H1 (cell line): ENCODE data around the gene ANKRD29. TPM values are rescaled to one million over a fixed set of nuclear protein-coding genes. Genes with fewer than 3 reads are reported as not detected.

Experiments used
- CTCF ChIA-PET: fragments of 300-600 bp; sonication (Branson Sonifier 250); formaldehyde crosslinking; loops from one replicate; lab custom pipeline; 2021; ENCODE audit not compliant: partially characterized antibody; lab: Charles Lee
- POLR2A ChIA-PET: fragments of 300-600 bp; sonication (Branson Sonifier 250); formaldehyde crosslinking; loops from one replicate; lab custom pipeline; 2021; ENCODE audit warnings: inconsistent platforms; ENCODE audit not compliant: partially characterized antibody; lab: Charles Lee
- DNase-seq, 2 experiments: peaks; one replicate each; pipeline versions ENCODE4 v3.0.0 to v3.0.0-alpha.2; 2010 to 2022; ENCODE audit warnings: low spot score in 2 of 2, low read depth in 1 of 2, mixed read lengths in 1 of 2
- FAIRE-seq: peaks from 2 replicates; lab custom pipeline; 2011; peaks lifted over from hg19 to GRCh38; lab: Jason Lieb, UNC
- H2AFZ ChIP-seq: 2 replicates; pipeline ENCODE4 v1.8.1; 2012; ENCODE audit warnings: low read length, inconsistent platforms
- H2AK5ac ChIP-seq: 2 replicates; pipeline ENCODE4 v1.6.1; 2013; ENCODE audit warnings: low read depth, low read length
- H2BK120ac ChIP-seq: replicated peaks from 2 replicates; pipeline ENCODE3; 2013; ENCODE audit warnings: low read depth, low read length, inconsistent platforms
- H2BK12ac ChIP-seq: 2 replicates; pipeline ENCODE4 v1.6.1; 2013; ENCODE audit warnings: low read depth, low read length
- H2BK15ac ChIP-seq: 2 replicates; pipeline ENCODE4 v1.6.1; 2013; ENCODE audit warnings: low read length
- H2BK20ac ChIP-seq: 2 replicates; pipeline ENCODE4 v1.6.1; 2013; ENCODE audit warnings: low read length
- H2BK5ac ChIP-seq: 2 replicates; pipeline ENCODE4 v1.6.1; 2013; ENCODE audit warnings: low read depth, low read length
- H3K14ac ChIP-seq: 2 replicates; pipeline ENCODE4 v1.6.1; 2013; ENCODE audit warnings: inconsistent platforms; ENCODE audit not compliant: insufficient read length
- H3K18ac ChIP-seq: 2 replicates; pipeline ENCODE4 v1.6.1; 2013; ENCODE audit warnings: low read length; ENCODE audit errors: extremely low read depth
- H3K23ac ChIP-seq: 2 replicates; pipeline ENCODE4 v1.6.1; 2013; ENCODE audit warnings: inconsistent platforms; ENCODE audit not compliant: insufficient read length
- H3K23me2 ChIP-seq: 2 replicates; pipeline ENCODE4 v1.6.1; 2013; ENCODE audit warnings: low read depth, low read length
- H3K27ac ChIP-seq: 2 replicates; pipeline ENCODE4 v1.6.1; 2011; ENCODE audit warnings: low read depth, low read length, inconsistent platforms
- H3K27me3 ChIP-seq, 4 experiments: replicated peaks in 1 of 4; 1 replicate in 1 of 4; 2 replicates in 3 of 4; pipeline versions ENCODE4 v1.6.1 to v1.8.1; 2011 to 2013; ENCODE audit warnings: low read length in 3 of 4, mild to moderate bottlenecking in 3 of 4, inconsistent platforms in 2 of 4, mixed read lengths in 2 of 4, moderate library complexity in 1 of 4; ENCODE audit not compliant: control insufficient read depth in 3 of 4, insufficient read depth in 3 of 4; ENCODE audit errors: extremely low read depth in 1 of 4
- H3K36me3 ChIP-seq, 4 experiments: 2 replicates each; pipeline versions ENCODE4 v1.6.1 to v1.8.1; 2011 to 2013; ENCODE audit warnings: mild to moderate bottlenecking in 4 of 4, low read length in 3 of 4, moderate library complexity in 2 of 4, control low read depth in 1 of 4, inconsistent platforms in 1 of 4; ENCODE audit not compliant: insufficient read depth in 4 of 4, control insufficient read depth in 2 of 4
- H3K4ac ChIP-seq: replicated peaks from 2 replicates; pipeline ENCODE3; 2013; ENCODE audit warnings: low read length, low read depth, mixed read lengths, inconsistent platforms; ENCODE audit not compliant: insufficient read length
- H3K4me1 ChIP-seq, 4 experiments: replicated peaks in 1 of 4; 1 replicate in 1 of 4; 2 replicates in 3 of 4; pipeline versions ENCODE4 v1.6.1 to v1.8.1; 2011 to 2013; ENCODE audit warnings: low read length in 3 of 4, inconsistent platforms in 2 of 4, mixed read lengths in 1 of 4; ENCODE audit not compliant: insufficient read depth in 4 of 4, control insufficient read depth in 3 of 4
- H3K4me2 ChIP-seq, 2 experiments: 2 replicates each; pipeline versions ENCODE4 v1.6.1 to v1.8.1; 2011 to 2013; ENCODE audit warnings: low read depth in 2 of 2, low read length in 2 of 2, control low read depth in 1 of 2, inconsistent platforms in 1 of 2, mild to moderate bottlenecking in 1 of 2; ENCODE audit not compliant: insufficient read depth in 1 of 2
- H3K4me3 ChIP-seq, 4 experiments: fragments of 200-600, 300-600 bp in 1 of 4; sonication (generic), shearing (Covaris generic), sonication (Bioruptor Twin) in 1 of 4; 2 replicates each; pipeline versions ENCODE4 v1.5.1 to v1.8.1; 2011 to 2016; ENCODE audit warnings: low read length in 4 of 4, low read depth in 3 of 4, control low read depth in 2 of 4, inconsistent platforms in 2 of 4, mild to moderate bottlenecking in 2 of 4, mixed read lengths in 1 of 4, moderate library complexity in 1 of 4; ENCODE audit not compliant: insufficient read depth in 2 of 4; ENCODE audit errors: extremely low read depth in 1 of 4
- H3K56ac ChIP-seq: replicated peaks from 2 replicates; pipeline ENCODE3; 2013; ENCODE audit warnings: low read depth, mild to moderate bottlenecking, mixed read lengths, low read length, inconsistent platforms; ENCODE audit not compliant: insufficient read length
- H3K79me1 ChIP-seq: 2 replicates; pipeline ENCODE4 v1.6.1; 2013; ENCODE audit warnings: low read depth, low read length, control low read depth
- H3K79me2 ChIP-seq, 2 experiments: 2 replicates each; pipeline versions ENCODE4 v1.6.1 to v1.8.1; 2012 to 2013; ENCODE audit warnings: low read length in 2 of 2, mild to moderate bottlenecking in 2 of 2, inconsistent platforms in 1 of 2; ENCODE audit not compliant: insufficient read depth in 2 of 2, control insufficient read depth in 1 of 2
- H3K9ac ChIP-seq, 4 experiments: replicated peaks in 1 of 4; 1 replicate in 1 of 4; 2 replicates in 3 of 4; pipeline versions ENCODE4 v1.6.1 to v1.8.1; 2011 to 2013; ENCODE audit warnings: low read depth in 3 of 4, low read length in 3 of 4, control low read depth in 2 of 4, mild to moderate bottlenecking in 2 of 4, moderate library complexity in 2 of 4, inconsistent platforms in 1 of 4; ENCODE audit errors: extremely low read depth in 1 of 4
- H3K9me3 ChIP-seq, 2 experiments: 2 replicates each; pipeline versions ENCODE4 v1.6.1 to v1.8.1; 2012 to 2013; ENCODE audit warnings: mild to moderate bottlenecking in 2 of 2, moderate library complexity in 2 of 2, control low read depth in 1 of 2, inconsistent platforms in 1 of 2, low read depth in 1 of 2, low read length in 1 of 2, mixed read lengths in 1 of 2; ENCODE audit not compliant: insufficient read depth in 2 of 2
- H4K20me1 ChIP-seq, 2 experiments: replicated peaks in 1 of 2; 2 replicates each; pipeline versions ENCODE3 to v1.8.1; 2011 to 2013; ENCODE audit warnings: inconsistent platforms in 2 of 2, low read length in 2 of 2, mild to moderate bottlenecking in 1 of 2; ENCODE audit not compliant: insufficient read depth in 2 of 2, control insufficient read depth in 1 of 2
- H4K5ac ChIP-seq: 2 replicates; pipeline ENCODE4 v1.6.1; 2013; ENCODE audit warnings: low read length, low read depth, mixed read lengths, inconsistent platforms; ENCODE audit not compliant: insufficient read length
- H4K8ac ChIP-seq: 2 replicates; pipeline ENCODE4 v1.8.0; 2013; ENCODE audit warnings: mild to moderate bottlenecking, moderate library complexity, low read length, inconsistent platforms; ENCODE audit not compliant: insufficient read depth; ENCODE audit errors: extremely low read depth
- H4K91ac ChIP-seq: replicated peaks from 2 replicates; pipeline ENCODE3; 2013; ENCODE audit warnings: low read length, mixed read lengths, inconsistent platforms; ENCODE audit not compliant: insufficient read length
- BRCA1 ChIP-seq: IDR thresholded peaks from 2 replicates; pipeline ENCODE4 v1.6.1; 2012; ENCODE audit warnings: low read depth, low read length, improper control_type of control experiment
- CTCF ChIP-seq, 3 experiments: IDR thresholded peaks; 1 replicate in 2 of 3; 2 replicates in 1 of 3; pipeline versions ENCODE4 v1.5.1 to v1.6.1; 2011; ENCODE audit warnings: low read length in 3 of 3, mild to moderate bottlenecking in 3 of 3, inconsistent platforms in 2 of 3, low read depth in 1 of 3, moderate library complexity in 1 of 3; ENCODE audit not compliant: insufficient read depth in 1 of 3; ENCODE audit errors: control extremely low read depth in 1 of 3
- RAD21 ChIP-seq, 2 experiments: IDR thresholded peaks in 1 of 2; conservative IDR thresholded peaks in 1 of 2; 2 replicates each; pipeline ENCODE4 v1.6.1; 2011; ENCODE audit warnings: low read depth in 2 of 2, low read length in 2 of 2, improper control_type of control experiment in 1 of 2, inconsistent platforms in 1 of 2, mild to moderate bottlenecking in 1 of 2, moderate library complexity in 1 of 2
- WGBS, 2 experiments: shearing (Covaris generic) in 1 of 2; methylation state at CpG; one replicate each; pipeline versions ENCODE4 v1.1.6 to v1.1.7; 2013 to 2015; ENCODE audit warnings: low lambda C conversion rate in 2 of 2, mixed read lengths in 2 of 2, inconsistent platforms in 1 of 2, low coverage in 1 of 2, missing lambda C conversion rate in 1 of 2; ENCODE audit not compliant: insufficient replicate concordance in 2 of 2, insufficient coverage in 1 of 2, insufficient read length in 1 of 2; ENCODE audit errors: extremely low coverage in 1 of 2, missing lambda C conversion rate in 1 of 2; 5-methylcytosine and 5-hydroxymethylcytosine counted together
- polyA plus RNA-seq, 7 experiments: library from polyadenylated mRNA; depleted of rRNA in 3 of 7; stranded (reverse) in 5 of 7; unstranded in 2 of 7; fragments of >200 nt in 5 of 7; fragments of 200-250 nt in 2 of 7; gene quantifications; 1 replicate in 5 of 7; 2 replicates in 1 of 7; 4 replicates in 1 of 7; pipeline versions ENCODE4 v1.2.1 to v1.2.3, GENCODE V29; 2011 to 2013; ENCODE audit warnings: missing spikeins in 2 of 7, mixed read lengths in 2 of 7
- total RNA-seq: library from RNA; stranded (reverse); fragmentation: NEBNext Ultra II Directional; extraction: Animal tissue kit (Norgen Biotek cat#: 25700); gene quantifications from 2 replicates; pipeline ENCODE4 v1.2.1, GENCODE V29; 2021

ANKRD29 gene
- total and polyA plus RNA-seq, 2 of the 8 experiments (the other 6 are each of a cell fraction or from before 2014, with no cell fraction given), result 3.0 to 7.3 TPM

GRCh38 chr18:23640052-23640451 lies 22.7 kb downstream of the ANKRD29 start:
- H2BK15ac ChIP-seq, result no peak overlapping the region
- no peak overlapping the region for H3K4me3 ChIP-seq
- no peaks in the 10 kb centered on the region for H3K9me3 ChIP-seq
- no peak overlapping the region for H2BK20ac ChIP-seq
- no peak overlapping the region for H2AFZ ChIP-seq
- no peak overlapping the region for H3K4ac ChIP-seq
- H3K9ac ChIP-seq, result no peak overlapping the region
- H3K36me3 ChIP-seq, result no peaks in the 10 kb centered on the region
- no peak for FAIRE-seq
- H3K79me1 ChIP-seq, result no peaks in the 10 kb centered on the region
- WGBS, 2 experiments, result 87% methylated on average over 2 of the region's 2 CpGs; no CpG with 5 or more reads in 1 of the 2 experiments
- no peak for DNase-seq
- H3K79me2 ChIP-seq, result no peaks in the 10 kb centered on the region
- H4K20me1 ChIP-seq, result no peaks in the 10 kb centered on the region
- no peak overlapping the region for H2AK5ac ChIP-seq
- H3K23ac ChIP-seq, result no peak overlapping the region
- no peaks in the 10 kb centered on the region for H3K23me2 ChIP-seq
- H3K27ac ChIP-seq, result no peak overlapping the region
- H3K18ac ChIP-seq, result no peak overlapping the region
- no peaks in the 10 kb centered on the region for H3K27me3 ChIP-seq
- H3K14ac ChIP-seq, result no peak overlapping the region
- peak; percentile 24 to 37; a peak in 3 of 4 replicates for TF ChIP-seq RAD21 (IDR thresholded peaks at IDR 0.05 in 1 of 2, conservative IDR thresholded peaks at IDR 0.05 in 1 of 2; ENCODE audit: low read depth in 2 of 2, low read length in 2 of 2)
- TF ChIP-seq CTCF (IDR thresholded peaks at IDR 0.05; ENCODE audit: control extremely low read depth in 1 of 3, insufficient read depth in 1 of 3, low read depth in 1 of 3, low read length in 3 of 3), result peak; percentile 45 to 49 (median 45)
- no peak for TF ChIP-seq BRCA1
- TF ChIP-seq, all 59 proteins: peak for 2
- Histone ChIP-seq H2BK120ac (no peak overlapping the region), H2BK5ac (no peak overlapping the region), H4K91ac (no peak overlapping the region), H2BK12ac (no peak overlapping the region), H3K4me1 (peaks cover 0 to 5% (median 1%) of the 10 kb centered on the region in 4 experiments; a peak in 2 of 7 replicates), H3K4me2 (no peak overlapping the region), H4K8ac (no peak overlapping the region), H4K5ac (no peak overlapping the region), H3K56ac (no peak overlapping the region)
- ChIA-PET POLR2A (interaction anchor here (0.6 kb wide), 1 partner anchor 8 kb away, joined by 4 read pairs; no protein-coding TSS in a partner anchor), CTCF (interaction anchor here (0.6 to 4.8 kb wide), 7 partner anchors 8 to 279 kb away, joined by 3 to 27 read pairs (median 4); no protein-coding TSS in a partner anchor)
